HepG2 (cell line): ENCODE measurements around the gene GPR22. TPM values are rescaled to one million over a fixed set of nuclear protein-coding genes. Genes with fewer than 3 reads are reported as not detected.

Source experiments
- ATAC-seq: fragments of 200-7000 bp; cut with Tn5 transposase; 3 replicates; pipeline ENCODE4 v1.9.1; 2020; ENCODE audit warnings: mild to moderate bottlenecking, moderate library complexity
- BruUV-seq: library from RNA; stranded (reverse); fragments of 400-500 nt; replicated peaks from 2 replicates; lab custom pipeline; 2021; lab: Mats Ljungman, UMichigan
- CTCF ChIA-PET: fragments of 300-600 bp; formaldehyde crosslinking; extraction: SDS; loops from one replicate; lab custom pipeline; 2021; ENCODE audit warnings: low total read pairs, inconsistent platforms, low intra/inter-chr PET ratio; lab: Yijun Ruan, JAX
- POLR2A ChIA-PET: fragments of 350-600 bp; sonication (Branson Sonifier 250); formaldehyde crosslinking; loops from one replicate; lab custom pipeline; 2020; ENCODE audit warnings: antibody characterized with exemption, inconsistent platforms; lab: Yijun Ruan, JAX
- DNase-seq: peaks from one replicate; pipeline ENCODE4 v3.0.0-alpha.2; 2015; ENCODE audit warnings: low spot score
- FAIRE-seq: peaks from 3 replicates; lab custom pipeline; 2011; peaks lifted over from hg19 to GRCh38; lab: Jason Lieb, UNC
- H2AFZ ChIP-seq: one replicate; pipeline ENCODE4 v1.6.1; 2011; ENCODE audit warnings: low read length, inconsistent platforms
- H3K27ac ChIP-seq: fragments of 300-600 bp; 3 replicates; pipeline ENCODE4 v1.8.0; 2011; ENCODE audit warnings: mixed run types, mild to moderate bottlenecking, mixed read lengths, low read length, inconsistent platforms; ENCODE audit not compliant: insufficient read depth; ENCODE audit errors: extremely low read length
- H3K27me3 ChIP-seq, 2 experiments: fragments of 200-600 bp in 1 of 2; 2 replicates in 1 of 2; 3 replicates in 1 of 2; pipeline versions ENCODE4 v1.6.0 to v1.8.0; 2011; ENCODE audit warnings: low read length in 2 of 2, mild to moderate bottlenecking in 2 of 2, moderate library complexity in 2 of 2, inconsistent platforms in 1 of 2; ENCODE audit not compliant: insufficient read depth in 2 of 2, control insufficient read depth in 1 of 2
- H3K36me3 ChIP-seq, 2 experiments: fragments of 200-600 bp in 1 of 2; replicated peaks in 1 of 2; 2 replicates in 1 of 2; 3 replicates in 1 of 2; pipeline versions ENCODE4 v1.5.1 to v1.8.0; 2011; ENCODE audit warnings: low read length in 2 of 2, inconsistent platforms in 1 of 2; ENCODE audit not compliant: insufficient read depth in 2 of 2, control insufficient read depth in 1 of 2
- H3K4me1 ChIP-seq: 2 replicates; pipeline ENCODE4 v1.5.1; 2012; ENCODE audit warnings: low read length, inconsistent platforms; ENCODE audit not compliant: insufficient read depth
- H3K4me2 ChIP-seq: 2 replicates; pipeline ENCODE4 v1.6.0; 2011; ENCODE audit warnings: low read depth, low read length, inconsistent platforms
- H3K4me3 ChIP-seq, 3 experiments: fragments of 200-600 bp in 1 of 3; sonication (generic), shearing (Covaris generic) in 1 of 3; replicated peaks in 1 of 3; 2 replicates each; pipeline ENCODE4 v1.5.1; 2011 to 2016; ENCODE audit warnings: low read length in 3 of 3, inconsistent platforms in 2 of 3, low read depth in 2 of 3, mild to moderate bottlenecking in 2 of 3, control low read depth in 1 of 3, mixed read lengths in 1 of 3; ENCODE audit not compliant: insufficient read depth in 1 of 3
- H3K79me2 ChIP-seq: one replicate; pipeline ENCODE4 v1.6.1; 2011; ENCODE audit warnings: low read length, inconsistent platforms; ENCODE audit not compliant: insufficient read depth
- H3K9ac ChIP-seq: 2 replicates; pipeline ENCODE4 v1.6.0; 2011; ENCODE audit warnings: mild to moderate bottlenecking, low read depth, low read length, inconsistent platforms; ENCODE audit not compliant: insufficient read depth
- H3K9me3 ChIP-seq: 2 replicates; pipeline ENCODE4 v1.5.1; 2012; ENCODE audit warnings: mild to moderate bottlenecking, low read length
- H4K20me1 ChIP-seq: 2 replicates; pipeline ENCODE4 v1.6.0; 2011; ENCODE audit warnings: inconsistent platforms, mild to moderate bottlenecking, low read length, moderate library complexity; ENCODE audit not compliant: insufficient read depth
- CBFB ChIP-seq: sonication (generic); formaldehyde crosslinking; IDR thresholded peaks from 2 replicates; pipeline ENCODE4 v1.4.0; 2020; ENCODE audit warnings: missing genetic modification reagents
- CC2D1A ChIP-seq: sonication (generic); formaldehyde crosslinking; IDR thresholded peaks from 2 replicates; pipeline ENCODE4 v1.8.1; 2023; ENCODE audit warnings: mild to moderate bottlenecking, missing genetic modification reagents
- GTF2F1 ChIP-seq: fragments of 150-350 bp; IDR thresholded peaks from 2 replicates; pipeline ENCODE4 v1.6.1; 2014; ENCODE audit warnings: low read length
- HMG20B ChIP-seq: conservative IDR thresholded peaks from 2 replicates; pipeline ENCODE4 v1.6.1; 2016; ENCODE audit warnings: missing genetic modification reagents, missing compliant biosample characterization
- HOXA5 ChIP-seq: sonication (generic); formaldehyde crosslinking; IDR thresholded peaks from 2 replicates; pipeline ENCODE4 v1.4.0; 2020; ENCODE audit warnings: missing genetic modification reagents
- NFATC3 ChIP-seq: sonication (generic); formaldehyde crosslinking; IDR thresholded peaks from 2 replicates; pipeline ENCODE4 v1.5.1; 2020; ENCODE audit warnings: mild to moderate bottlenecking, missing genetic modification reagents
- NFKBIZ ChIP-seq: IDR thresholded peaks from 2 replicates; pipeline ENCODE4 v1.6.1; 2018; ENCODE audit warnings: missing genetic modification reagents, missing compliant biosample characterization
- SIX1 ChIP-seq: sonication (generic); formaldehyde crosslinking; IDR thresholded peaks from 2 replicates; pipeline ENCODE4 v1.4.0; 2020; ENCODE audit warnings: missing genetic modification reagents, borderline replicate concordance
- TCF7L2 ChIP-seq: IDR thresholded peaks from 2 replicates; pipeline ENCODE4 v1.6.1; 2011; ENCODE audit warnings: mild to moderate bottlenecking, low read depth, low read length, moderate library complexity
- ZC3H13 ChIP-seq: sonication (generic); formaldehyde crosslinking; IDR thresholded peaks from 2 replicates; pipeline ENCODE4 v1.8.1; 2023; ENCODE audit warnings: mild to moderate bottlenecking, missing genetic modification reagents, moderate library complexity
- ZEB1 ChIP-seq: IDR thresholded peaks from 2 replicates; pipeline ENCODE4 v1.6.1; 2012; ENCODE audit warnings: mild to moderate bottlenecking, low read depth, inconsistent platforms; ENCODE audit not compliant: insufficient replicate concordance
- ZNF329 ChIP-seq: sonication (generic); formaldehyde crosslinking; IDR thresholded peaks from 2 replicates; pipeline ENCODE4 v1.9.0; 2021; ENCODE audit warnings: low read depth, mild to moderate bottlenecking, missing genetic modification reagents
- ZNF451 ChIP-seq: sonication (generic); formaldehyde crosslinking; IDR thresholded peaks from 2 replicates; pipeline ENCODE4 v1.5.0; 2020; ENCODE audit warnings: mild to moderate bottlenecking, missing genetic modification reagents
- ZNF557 ChIP-seq: sonication (generic); formaldehyde crosslinking; IDR thresholded peaks from 2 replicates; pipeline ENCODE4 v1.4.0; 2020; ENCODE audit warnings: missing genetic modification reagents
- ZNF576 ChIP-seq: sonication (generic); formaldehyde crosslinking; IDR thresholded peaks from 2 replicates; pipeline ENCODE4 v1.4.0; 2020; ENCODE audit warnings: mild to moderate bottlenecking, missing genetic modification reagents
- ZNF672 ChIP-seq: sonication (generic); formaldehyde crosslinking; IDR thresholded peaks from 2 replicates; pipeline ENCODE4 v1.8.1; 2022; ENCODE audit warnings: missing genetic modification reagents
- in situ Hi-C: cut with HindIII; loops from 2 replicates; pipeline ENCODE4 v1.10.0; 2017; ENCODE audit warnings: low pct_unique_long_range_greater_than_20kb; ENCODE audit not compliant: extremely low pct_ligation_motif_present
- intact Hi-C: fragments of 100-400 bp; cut with micrococcal nuclease; formaldehyde crosslinking; loops from one replicate; pipeline ENCODE4 v1.10.0; 2022; ENCODE audit not compliant: unreplicated experiment
- polyA plus RNA-seq, 8 experiments: library from polyadenylated mRNA; depleted of rRNA in 3 of 8; stranded (reverse) in 7 of 8; unstranded in 1 of 8; fragments of >200 nt; fragmentation: Illumina TruSeq in 4 of 8; extraction: Trizol in 4 of 8; gene quantifications; 2 replicates each; pipeline versions ENCODE4 v1.2.1 to v1.2.3, GENCODE V29; 2011 to 2016; ENCODE audit warnings: low read depth in 4 of 8, missing spikeins in 1 of 8, mixed read lengths in 1 of 8; ENCODE audit not compliant: insufficient read depth in 1 of 8
- total RNA-seq, 5 experiments: library from RNA; depleted of rRNA; stranded (reverse); fragments of >200 nt; fragmentation: Illumina TruSeq; extraction: Trizol; gene quantifications; 2 replicates each; pipeline ENCODE4 v1.2.3, GENCODE V29; 2016; ENCODE audit warnings: low read depth in 1 of 5

Gene GPR22
- total and polyA plus RNA-seq, 2 of the 13 experiments (the other 11 are each of a cell fraction or from before 2014, with no cell fraction given) = not detected

GRCh38 chr7:107503687-107504086 lies 33.8 kb downstream of the GPR22 start:
- H3K4me1 ChIP-seq = peaks cover 9% of the 10 kb centered on the region
- intact Hi-C loops (loop anchor here (5.0 kb wide), 1 partner anchor 356 kb away; no protein-coding TSS in a partner anchor), in situ Hi-C loops (no loop called here)
- BruUV-seq = no TSS peak
- ChIA-PET CTCF (no interaction called here), POLR2A (no interaction called here)
- no peak overlapping the region for H3K4me2 ChIP-seq
- H3K27me3 ChIP-seq = no peaks in the 10 kb centered on the region
- no peak overlapping the region for H2AFZ ChIP-seq
- H3K4me3 ChIP-seq = no peak overlapping the region
- no peaks in the 10 kb centered on the region for H4K20me1 ChIP-seq
- ATAC-seq = no peak
- no peak for FAIRE-seq
- H3K27ac ChIP-seq = no peak overlapping the region
- peaks cover 0 to 3% of the 10 kb centered on the region in 2 experiments; a peak in 1 of 5 replicates for H3K36me3 ChIP-seq
- H3K9ac ChIP-seq = no peak overlapping the region
- no peak for TF ChIP-seq NFKBIZ (CRISPR knock-in tag)
- TF ChIP-seq TCF7L2 = no peak
- TF ChIP-seq GTF2F1 = no peak
- TF ChIP-seq ZNF329 (CRISPR knock-in tag) = no peak
- no peak for TF ChIP-seq ZNF451 (CRISPR knock-in tag)
- TF ChIP-seq HOXA5 = no peak
- no peak for TF ChIP-seq ZEB1
- no peak for TF ChIP-seq ZNF557
- TF ChIP-seq CBFB = no peak
- TF ChIP-seq HMG20B (CRISPR knock-in tag) = no peak
- TF ChIP-seq ZC3H13 = no peak
- TF ChIP-seq ZNF672 (CRISPR knock-in tag) = no peak
- no peak for TF ChIP-seq ZNF576
- no peak for TF ChIP-seq SIX1 (CRISPR knock-in tag)
- no peak for TF ChIP-seq CC2D1A (CRISPR knock-in tag)
- no peak for TF ChIP-seq NFATC3 (CRISPR knock-in tag)
- H3K79me2 ChIP-seq = peaks cover 2% of the 10 kb centered on the region
- H3K9me3 ChIP-seq = no peaks in the 10 kb centered on the region
- DNase-seq = no peak
